Raji (cell line): Measurements from ENCODE around the gene FBXL16.
A peak's percentile ranks its signal among the peaks of the same experiment; 100 is the strongest.

Experiments used
- POLR2A ChIP-seq: IDR thresholded peaks from 2 replicates; pipeline ENCODE4 v1.6.1; 2011; ENCODE audit warnings: low read depth, low read length, control low read depth; ENCODE audit not compliant: insufficient read depth

FBXL16 gene

DNA sequence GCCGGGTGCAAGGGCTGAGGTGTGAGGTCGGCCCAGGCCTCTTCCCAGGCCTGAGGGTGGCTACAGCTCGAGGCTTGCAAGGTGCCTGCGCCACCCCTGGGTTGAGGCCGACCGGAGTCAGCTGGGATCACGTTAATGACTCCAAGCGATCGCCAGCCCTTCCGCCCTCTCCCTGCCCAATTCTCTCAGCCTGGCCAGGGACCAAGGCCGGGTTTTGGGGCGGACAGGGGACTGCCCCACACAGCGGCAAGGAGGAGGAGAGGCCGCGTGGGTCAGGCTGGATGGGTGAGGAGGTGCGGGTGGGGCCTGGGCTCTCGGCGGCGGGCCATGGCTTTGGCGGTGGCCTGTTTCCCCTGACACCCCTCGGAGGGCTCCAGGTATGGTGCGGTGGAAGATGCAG, 12.2 kb downstream of the FBXL16 start:
- no peak for TF ChIP-seq POLR2A

DNA sequence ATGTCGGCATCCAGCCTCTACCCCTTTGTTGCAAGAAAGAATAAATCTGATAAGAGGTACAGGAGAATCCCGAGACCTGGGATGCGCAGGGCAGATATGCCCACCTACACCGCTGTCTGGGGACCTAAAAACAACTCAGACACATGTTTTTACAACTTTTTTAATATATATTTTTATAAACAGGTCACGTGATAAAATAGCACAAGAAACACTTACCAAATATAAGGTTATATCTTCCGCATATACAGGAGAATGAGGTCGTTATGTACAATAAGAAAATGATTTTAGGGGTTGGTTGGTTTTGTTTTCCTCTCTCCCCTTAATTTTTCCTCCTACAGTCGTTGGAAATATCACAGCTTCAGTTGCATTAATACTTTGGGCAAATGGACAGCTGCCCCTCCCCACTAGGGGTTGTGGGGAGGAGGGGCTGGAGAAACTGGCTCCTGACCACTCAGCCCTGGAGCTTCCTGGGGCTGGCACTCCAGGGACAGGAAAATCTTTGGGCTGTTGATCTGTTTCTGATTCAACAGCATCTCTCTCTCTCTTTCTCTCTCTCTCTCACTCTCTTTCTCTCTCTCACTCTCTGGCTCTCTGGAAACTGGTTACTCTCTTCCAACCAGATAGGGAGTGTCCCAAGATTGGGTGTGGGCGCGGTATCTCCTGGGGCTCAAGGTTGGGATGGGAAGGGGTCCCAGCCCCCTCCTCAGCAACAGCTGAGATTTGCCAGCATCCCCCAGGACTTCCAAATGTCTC, 13.1 kb downstream of the FBXL16 start:
- TF ChIP-seq POLR2A = no peak

DNA sequence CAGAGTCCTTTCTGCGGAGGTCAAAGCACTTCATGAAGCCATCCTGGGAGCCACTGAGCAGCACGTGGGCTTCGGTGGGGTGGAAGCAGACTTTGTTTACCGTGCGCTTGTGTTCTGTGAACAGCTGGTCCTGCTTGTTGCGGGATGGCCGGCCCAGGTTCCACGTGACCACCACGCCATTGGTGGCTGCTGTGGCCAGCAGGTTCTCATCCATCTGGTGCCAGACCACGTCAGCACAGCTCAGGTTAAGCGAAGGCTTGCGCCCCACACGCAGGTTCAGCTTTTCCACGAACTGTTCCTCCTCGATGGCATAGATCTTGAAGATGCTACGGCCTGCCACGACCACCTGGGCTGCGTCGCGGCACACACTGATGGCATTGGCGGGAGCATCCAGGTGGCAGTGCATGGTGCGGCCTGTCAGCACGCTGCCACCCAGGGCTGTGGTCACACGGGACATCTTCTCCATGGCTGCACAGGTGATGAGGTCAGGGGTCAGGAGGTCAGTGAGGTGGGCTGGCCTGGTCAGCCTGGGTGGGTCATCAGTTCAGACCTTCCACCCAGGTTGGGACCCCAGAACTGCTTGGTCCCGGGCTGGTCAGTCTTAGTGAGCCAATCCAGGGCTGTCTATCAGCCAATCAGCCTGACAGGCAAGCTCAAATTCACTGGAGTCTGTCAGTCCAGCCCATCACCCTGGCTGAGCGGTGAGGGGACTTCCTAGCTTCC, 16.3 kb downstream of the FBXL16 start:
- peak; percentile 44; the same call in 1 of the 2 replicates for TF ChIP-seq POLR2A

DNA sequence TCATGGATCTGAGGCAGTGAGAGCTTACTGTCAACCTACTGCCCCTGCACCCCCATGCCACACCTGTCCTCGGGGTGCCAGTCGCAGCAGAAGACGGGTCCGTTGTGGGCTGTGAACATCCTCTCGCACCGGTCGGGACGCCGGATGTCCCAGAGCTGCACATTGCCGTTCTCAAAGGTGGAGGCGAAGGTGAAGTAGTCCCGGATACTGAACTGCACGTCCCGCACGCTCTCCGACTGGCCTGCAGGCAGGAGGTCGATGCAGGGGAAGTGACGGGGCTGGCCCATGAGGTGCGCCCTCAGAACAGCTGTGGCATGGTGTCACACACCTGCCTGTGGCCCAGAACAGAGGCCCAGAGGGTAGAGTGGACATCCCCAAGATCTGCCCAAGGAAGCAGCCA, 18.1 kb downstream of the FBXL16 start:
- no peak for TF ChIP-seq POLR2A

DNA sequence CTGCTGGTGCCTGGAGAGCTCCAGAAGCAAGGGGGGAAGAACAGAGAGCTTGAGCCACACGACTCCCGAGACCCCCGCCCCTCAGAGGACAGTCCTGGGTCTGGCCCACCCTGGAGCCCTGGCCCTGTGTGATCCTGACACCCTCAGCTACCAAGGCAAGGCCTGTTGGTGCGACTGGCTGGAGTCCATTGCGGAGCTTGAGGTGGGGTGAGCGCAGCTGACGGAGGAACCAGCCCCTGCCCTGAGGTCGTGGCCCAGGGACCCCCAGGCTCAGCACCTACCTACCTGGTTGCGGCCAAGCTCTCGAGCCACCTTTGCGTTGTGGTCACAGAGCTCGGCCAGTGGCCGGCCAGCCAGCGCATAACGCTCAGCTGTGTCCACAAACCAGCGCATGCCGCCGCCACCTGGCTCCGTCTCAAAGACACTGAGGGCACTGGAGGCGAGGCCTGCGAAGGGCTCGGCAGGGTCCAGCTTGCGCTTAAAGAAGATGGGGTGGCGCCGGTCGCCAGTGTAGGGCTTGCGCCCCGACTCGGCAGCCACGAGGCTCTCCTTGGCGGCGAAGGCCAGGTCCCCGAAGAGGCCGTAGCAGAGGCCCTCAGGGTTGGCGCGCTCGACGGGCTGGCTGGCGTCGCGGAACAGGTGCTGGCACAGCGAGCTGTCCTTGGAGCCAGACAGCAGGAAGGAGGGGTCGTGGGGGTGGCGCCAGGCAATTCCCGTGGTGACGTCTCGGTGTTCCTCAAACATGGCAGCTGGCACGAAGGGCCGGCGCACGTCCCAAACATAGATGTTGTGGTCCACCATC, 18.9 kb downstream of the FBXL16 start:
- TF ChIP-seq POLR2A = no peak

DNA sequence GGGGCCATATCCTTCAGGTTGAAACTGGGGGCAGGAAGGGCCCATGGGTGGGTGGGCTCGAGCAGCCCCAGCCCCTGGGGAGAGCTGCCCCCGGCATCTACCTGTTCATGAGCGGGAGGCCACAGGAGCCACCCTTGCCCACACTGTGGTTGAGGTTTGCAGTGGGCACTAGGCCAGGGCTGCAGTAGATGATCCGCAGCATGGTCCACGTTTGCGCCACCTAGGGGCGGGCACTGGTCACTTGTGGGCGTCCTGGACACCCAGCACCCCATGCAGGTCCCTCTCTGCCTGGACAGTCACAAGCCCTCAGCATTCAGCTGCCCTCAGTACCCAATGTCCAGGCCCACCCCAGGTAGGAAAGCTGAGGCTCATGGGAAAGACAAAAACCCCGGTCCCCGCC, 19.6 kb downstream of the FBXL16 start:
- no peak for TF ChIP-seq POLR2A

DNA sequence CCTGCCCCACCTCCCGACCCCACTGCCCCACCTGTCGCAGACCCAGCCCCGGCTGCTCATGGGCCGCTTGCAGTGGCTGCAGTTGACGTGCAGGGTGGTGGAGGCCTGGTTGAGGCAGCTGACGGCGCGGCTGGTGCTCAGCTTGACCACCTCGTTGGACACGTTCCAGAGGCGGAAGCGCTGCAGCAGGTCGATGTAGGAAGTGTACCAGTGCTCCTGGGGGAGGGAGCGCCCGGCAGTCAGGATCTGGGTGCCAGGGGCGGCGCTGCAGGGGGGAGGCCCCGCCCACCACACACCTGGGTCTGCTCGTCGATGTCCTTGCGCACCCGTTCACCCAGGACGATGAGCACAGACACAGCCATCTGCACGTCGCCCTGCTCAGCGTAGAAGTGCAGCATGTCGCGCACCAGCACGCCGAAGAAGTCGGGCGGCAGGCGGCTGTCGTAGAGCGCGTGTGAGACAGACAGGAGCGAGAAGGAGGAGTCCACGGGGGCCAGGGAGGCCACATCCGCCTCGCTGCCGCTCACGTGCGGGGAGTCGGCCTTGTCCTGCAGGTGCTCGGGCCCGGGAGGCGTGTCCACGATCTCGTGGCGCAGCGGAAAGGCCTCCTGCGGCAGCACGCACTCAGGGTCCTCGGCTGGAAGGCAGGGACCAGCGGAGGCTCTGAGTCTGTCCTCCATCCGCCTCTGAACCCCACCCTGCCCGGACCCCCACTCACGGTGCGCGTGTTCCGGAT, 20.5 kb downstream of the FBXL16 start:
- no peak for TF ChIP-seq POLR2A

DNA sequence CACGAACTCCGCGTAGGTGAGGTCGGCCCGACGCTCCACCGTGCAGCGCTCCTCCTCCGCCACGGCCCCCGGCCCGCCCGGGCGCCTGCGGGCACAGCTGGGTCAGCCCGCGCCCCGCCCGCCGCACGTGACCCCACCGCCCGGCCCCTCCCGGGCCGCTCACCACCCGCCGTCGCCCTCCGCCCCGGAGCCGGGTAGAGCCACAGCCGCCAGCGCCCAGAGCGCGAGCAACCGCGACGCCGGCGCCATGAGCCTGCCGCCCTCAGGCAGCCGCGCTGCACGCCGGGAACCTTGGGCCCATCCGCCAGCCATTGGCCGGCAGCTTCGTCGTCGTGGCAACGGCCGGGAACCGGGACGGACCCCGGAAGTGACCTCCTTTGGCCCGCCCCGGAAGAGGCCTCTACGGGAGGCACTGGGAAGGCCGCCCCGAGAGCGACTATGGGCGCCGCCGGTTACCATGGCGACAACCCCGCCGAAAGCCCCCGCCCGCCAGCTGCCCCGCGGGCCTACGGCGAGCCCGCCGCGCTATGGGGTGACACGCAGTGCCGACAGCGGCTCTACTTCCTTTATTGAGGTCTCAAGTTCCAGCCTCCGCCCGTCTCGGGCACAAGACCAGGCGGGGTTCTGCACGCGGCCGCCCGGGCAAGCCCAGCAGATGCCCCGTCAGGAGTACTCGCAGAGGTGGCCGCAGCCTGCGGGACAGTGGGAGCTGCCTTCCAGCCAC, 21.4 kb downstream of the FBXL16 start, which contains the start of gene JMJD8:
JMJD8 (minus strand) TSS at position 264 of the 724 bp plus-strand sequence; CDS start at position 249, 15 bp downstream.
- TF ChIP-seq POLR2A = peak; percentile 89

DNA sequence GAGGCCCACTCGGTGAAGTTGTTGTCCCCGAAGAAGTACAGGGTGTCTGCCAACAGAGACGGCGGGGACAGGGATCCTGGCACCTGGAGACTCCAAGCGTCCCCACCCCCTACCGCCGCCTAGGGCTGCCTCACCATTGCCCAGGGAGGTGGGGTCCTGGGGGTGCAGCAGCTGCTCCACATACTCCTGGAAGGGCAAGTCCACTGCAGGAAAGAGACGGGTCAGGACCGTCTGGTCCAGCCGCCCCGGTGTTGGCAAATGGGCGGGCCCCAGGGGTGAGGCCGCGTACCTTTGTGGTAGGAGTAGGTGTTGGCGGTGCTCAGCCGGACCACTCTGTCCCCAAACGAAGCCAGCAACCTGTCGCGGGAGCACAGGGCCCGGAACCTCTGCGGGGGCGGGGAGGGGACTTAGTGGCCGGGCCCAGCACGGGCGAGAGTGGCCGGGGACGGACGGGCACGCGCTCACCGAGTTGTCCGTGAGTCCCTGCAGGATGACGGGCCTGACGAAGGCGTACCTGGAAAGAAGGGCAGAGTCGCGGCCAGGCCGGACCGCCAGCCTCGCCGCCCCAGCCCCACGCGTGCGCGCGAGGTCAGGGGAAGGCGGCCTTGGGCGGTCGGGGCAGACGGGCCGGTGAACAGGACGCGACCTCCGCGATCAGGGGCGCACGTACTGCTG, 22.1 kb downstream of the FBXL16 start:
- TF ChIP-seq POLR2A = no peak

DNA sequence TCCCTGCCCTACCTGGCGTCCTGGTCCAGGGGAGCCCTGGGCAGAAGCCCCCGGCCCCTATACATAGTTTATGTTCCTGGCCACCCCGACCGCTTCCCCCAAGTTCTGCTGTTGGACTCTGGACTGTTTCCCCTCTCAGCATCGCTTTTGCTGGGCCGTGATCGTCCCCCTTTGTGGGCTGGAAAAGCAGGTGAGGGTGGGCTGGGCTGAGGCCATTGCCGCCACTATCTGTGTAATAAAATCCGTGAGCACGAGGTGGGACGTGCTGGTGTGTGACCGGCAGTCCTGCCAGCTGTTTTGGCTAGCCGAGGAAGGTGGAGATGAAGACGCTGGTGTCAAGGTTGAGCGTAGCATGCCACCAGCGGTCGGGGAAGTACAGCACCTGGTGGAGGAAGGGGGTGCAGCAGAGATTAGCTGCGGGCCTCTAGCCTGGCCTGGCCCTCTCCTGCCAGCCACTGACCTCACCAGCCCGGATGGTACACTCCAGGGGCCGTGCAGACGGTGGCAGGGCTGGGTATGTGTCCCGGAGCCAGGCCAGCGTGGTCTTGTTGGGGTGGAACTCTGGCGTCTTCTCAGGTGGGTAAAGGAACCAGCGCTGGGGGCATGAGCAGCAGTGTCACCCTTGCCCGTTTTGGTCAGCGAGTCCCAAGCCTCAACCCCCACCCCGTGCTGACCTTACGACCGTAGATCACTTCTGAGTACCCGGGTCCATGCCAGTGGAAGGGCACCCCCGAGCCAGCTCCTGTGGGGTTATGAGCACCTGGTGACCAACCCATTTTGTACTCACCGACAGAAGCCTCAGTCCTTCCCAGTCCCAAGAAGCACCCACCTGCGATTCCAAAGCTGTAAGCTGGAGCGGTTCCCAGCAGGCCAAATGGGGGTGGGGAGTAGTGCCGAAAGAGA, 22.9 kb downstream of the FBXL16 start:
- peak; percentile 45 for TF ChIP-seq POLR2A

DNA sequence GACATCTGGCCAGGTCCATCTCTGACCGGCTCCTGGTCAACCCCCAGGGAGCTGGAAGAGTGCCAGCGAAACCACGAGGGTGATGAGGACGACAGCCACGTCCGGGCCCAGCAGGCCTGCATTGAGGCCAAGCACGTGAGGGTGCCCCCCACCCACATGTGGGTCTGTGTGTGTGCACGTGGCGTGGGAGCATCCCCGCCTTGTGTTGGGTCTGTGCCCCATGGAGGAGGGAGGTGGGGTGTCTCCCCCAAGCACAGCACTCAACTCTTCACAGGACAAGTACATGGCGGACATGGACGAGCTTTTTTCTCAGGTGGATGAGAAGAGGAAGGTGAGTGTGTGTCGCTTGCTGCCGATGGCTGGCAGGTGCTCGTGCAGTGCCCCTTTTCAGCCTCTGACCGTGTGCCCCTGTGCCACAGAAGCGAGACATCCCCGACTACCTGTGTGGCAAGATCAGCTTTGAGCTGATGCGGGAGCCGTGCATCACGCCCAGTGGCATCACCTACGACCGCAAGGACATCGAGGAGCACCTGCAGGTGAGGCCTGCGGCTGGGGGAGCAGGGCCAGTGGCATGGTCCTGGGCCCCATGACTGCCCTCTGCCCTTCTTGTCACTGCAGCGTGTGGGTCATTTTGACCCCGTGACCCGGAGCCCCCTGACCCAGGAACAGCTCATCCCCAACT, 23.7 kb downstream of the FBXL16 start:
- 0 out of 2 replicates have a peak, but pooled peaks have one; percentile 41 for TF ChIP-seq POLR2A
